PC-3 (cell line): ENCODE data around the gene ALX3. TPM values are rescaled to one million over a fixed set of nuclear protein-coding genes. Genes with fewer than 3 reads are reported as not detected.

Source experiments
- ATAC-seq: fragments of 200-7000 bp; cut with Tn5 transposase; 2 replicates; pipeline ENCODE4 v1.9.1; 2020; ENCODE audit warnings: mild to moderate bottlenecking, moderate library complexity
- BruUV-seq: library from RNA; stranded (reverse); fragments of 400-500 nt; replicated peaks from 2 replicates; lab custom pipeline; 2021; lab: Mats Ljungman, UMichigan
- CTCF ChIA-PET: fragments of 300-600 bp; sonication (Branson Sonifier 250); formaldehyde crosslinking; loops from one replicate; lab custom pipeline; 2022; ENCODE audit warnings: antibody characterized with exemption; lab: Charles Lee
- POLR2A ChIA-PET: fragments of 300-600 bp; sonication (Branson Sonifier 250); formaldehyde crosslinking; loops from one replicate; lab custom pipeline; 2022; ENCODE audit warnings: antibody characterized with exemption; ENCODE audit not compliant: unreplicated experiment; lab: Charles Lee
- DNase-seq: peaks from one replicate; pipeline ENCODE4 v3.0.0-alpha.2; 2015
- H2AFZ ChIP-seq: fragments of 300-600 bp; sonication (generic); 2 replicates; pipeline ENCODE4 v1.6.0; 2016; ENCODE audit warnings: antibody characterized with exemption, low read length
- H3F3A ChIP-seq: fragments of 300-600 bp; sonication (generic); one replicate; pipeline ENCODE4 v1.6.0; 2017; ENCODE audit warnings: antibody characterized with exemption, low read length, control low read depth, mild to moderate bottlenecking; ENCODE audit not compliant: unreplicated experiment
- H3K27ac ChIP-seq: fragments of 300-600 bp; sonication (generic); 2 replicates; pipeline ENCODE4 v1.5.1; 2016; ENCODE audit warnings: mild to moderate bottlenecking, low read length
- H3K27me3 ChIP-seq: fragments of 300-600 bp; sonication (generic); 2 replicates; pipeline ENCODE4 v1.6.1; 2016; ENCODE audit warnings: low read length, mixed read lengths
- H3K36me3 ChIP-seq: fragments of 300-600 bp; sonication (generic); 2 replicates; pipeline ENCODE4 v1.6.1; 2016; ENCODE audit warnings: low read depth, mixed run types, low read length, mixed read lengths
- H3K4me1 ChIP-seq: fragments of 300-600 bp; sonication (generic); 2 replicates; pipeline ENCODE4 v1.5.1; 2016; ENCODE audit warnings: low read length; ENCODE audit not compliant: insufficient read depth
- H3K4me2 ChIP-seq: fragments of 300-600 bp; sonication (generic); 2 replicates; pipeline ENCODE4 v1.6.0; 2016; ENCODE audit warnings: low read length
- H3K4me3 ChIP-seq: fragments of 300-600 bp; sonication (generic); 2 replicates; pipeline ENCODE4 v1.5.1; 2016; ENCODE audit warnings: mild to moderate bottlenecking, low read length, mixed read lengths
- H3K79me2 ChIP-seq: fragments of 300-600 bp; sonication (generic); 2 replicates; pipeline ENCODE4 v1.6.1; 2017; ENCODE audit warnings: low read length, mixed read lengths
- H3K9ac ChIP-seq: fragments of 300-600 bp; sonication (generic); 2 replicates; pipeline ENCODE4 v1.6.0; 2016; ENCODE audit warnings: mild to moderate bottlenecking, low read length
- H3K9me2 ChIP-seq: fragments of 300-600 bp; sonication (generic); replicated peaks from 2 replicates; pipeline ENCODE4 v1.6.1; 2016; ENCODE audit warnings: mixed run types, low read length, mixed read lengths
- H3K9me3 ChIP-seq: fragments of 300-600 bp; sonication (generic); 2 replicates; pipeline ENCODE4 v1.6.1; 2016; ENCODE audit warnings: low read length, mixed read lengths
- H4K20me1 ChIP-seq: fragments of 300-600 bp; sonication (generic); 2 replicates; pipeline ENCODE4 v1.6.1; 2016; ENCODE audit warnings: low read length, mixed read lengths
- CTCF ChIP-seq: fragments of 300-600 bp; sonication (generic); conservative IDR thresholded peaks from 2 replicates; pipeline ENCODE4 v1.5.1; 2017; ENCODE audit warnings: antibody characterized with exemption, low read depth, mild to moderate bottlenecking, low read length
- EZH2 ChIP-seq: fragments of 300-600 bp; sonication (generic); IDR thresholded peaks from one replicate; pipeline ENCODE4 v1.6.1; 2017; ENCODE audit warnings: antibody characterized with exemption, mild to moderate bottlenecking, low read length; ENCODE audit not compliant: unreplicated experiment
- EZH2phosphoT487 ChIP-seq: fragments of 300-600 bp; sonication (generic); IDR thresholded peaks from 2 replicates; pipeline ENCODE4 v1.6.1; 2018; ENCODE audit warnings: mild to moderate bottlenecking, antibody characterized with exemption, low read length, borderline replicate concordance
- intact Hi-C: fragments of 100-400 bp; cut with micrococcal nuclease; formaldehyde crosslinking; loops from 2 replicates; pipeline ENCODE4 v1.9.0; 2023
- total RNA-seq: library from RNA; depleted of rRNA; stranded (reverse); fragments of >200 nt; gene quantifications from 2 replicates; pipeline ENCODE4 v1.2.3, GENCODE V29; 2014

The ALX3 gene
- total RNA-seq, 1 experiment from 2014 or later = not detected

- ATAC-seq (no peak), DNase-seq (no peak)
- Histone ChIP-seq H3K4me3 (no peak overlapping the region), H3K9ac (no peak overlapping the region), H3K27ac (no peak overlapping the region), H3K9me3 (no peaks in the 10 kb centered on the region), H3K79me2 (no peaks in the 10 kb centered on the region), H3K4me2 (no peak overlapping the region), H4K20me1 (no peaks in the 10 kb centered on the region), H3K4me1 (no peaks in the 10 kb centered on the region), H3K36me3 (peaks cover 37% of the 10 kb centered on the region), H3F3A (no peaks in the 10 kb centered on the region), H3K9me2 (no peaks in the 10 kb centered on the region), H3K27me3 (no peaks in the 10 kb centered on the region), H2AFZ (no peak overlapping the region)
- no TSS peak for BruUV-seq
- CTCF ChIA-PET = no interaction called here
- TF ChIP-seq CTCF (no peak), EZH2phosphoT487 (no peak)
- intact Hi-C loops = no loop called here
- POLR2A ChIA-PET = no interaction called here
Measured at GRCh38 chr1:110059133-110059863, 11.2 kb downstream of the ALX3 start.

GRCh38 chr1:110058591-110058990, 11.9 kb downstream of the ALX3 start:
- BruUV-seq = no TSS peak
- intact Hi-C loops = no loop called here
- no peaks in the 10 kb centered on the region for H3K4me1 ChIP-seq
- no peak overlapping the region for H3K9ac ChIP-seq
- no peak overlapping the region for H3K27ac ChIP-seq
- CTCF ChIA-PET = no interaction called here
- TF ChIP-seq EZH2phosphoT487 (no peak), CTCF (no peak), EZH2 (no peak)
- H4K20me1 ChIP-seq = no peaks in the 10 kb centered on the region
- H3K36me3 ChIP-seq = peaks cover 44% of the 10 kb centered on the region
- H3K9me3 ChIP-seq = no peaks in the 10 kb centered on the region
- H3K27me3 ChIP-seq = no peaks in the 10 kb centered on the region
- no peaks in the 10 kb centered on the region for H3K79me2 ChIP-seq
- no peaks in the 10 kb centered on the region for H3K9me2 ChIP-seq
- DNase-seq (no peak), ATAC-seq (no peak)
- H3K4me3 ChIP-seq = no peak overlapping the region
- POLR2A ChIA-PET = no interaction called here
- H2AFZ ChIP-seq = no peak overlapping the region
- no peak overlapping the region for H3K4me2 ChIP-seq
- H3F3A ChIP-seq = no peaks in the 10 kb centered on the region

- no peak overlapping the region for H3K4me2 ChIP-seq
- no peaks in the 10 kb centered on the region for H3K27me3 ChIP-seq
- H3K27ac ChIP-seq = no peak overlapping the region
- no TSS peak for BruUV-seq
- H2AFZ ChIP-seq = no peak overlapping the region
- H3K4me3 ChIP-seq = no peak overlapping the region
- TF ChIP-seq CTCF (no peak), EZH2 (no peak), EZH2phosphoT487 (no peak)
- no peak overlapping the region for H3K9ac ChIP-seq
- no peaks in the 10 kb centered on the region for H3K79me2 ChIP-seq
- POLR2A ChIA-PET = no interaction called here
- H3F3A ChIP-seq = no peaks in the 10 kb centered on the region
- no peak for DNase-seq
- no peaks in the 10 kb centered on the region for H3K4me1 ChIP-seq
- H4K20me1 ChIP-seq = no peaks in the 10 kb centered on the region
- no peaks in the 10 kb centered on the region for H3K9me2 ChIP-seq
- no peaks in the 10 kb centered on the region for H3K9me3 ChIP-seq
- intact Hi-C loops = no loop called here
- CTCF ChIA-PET = no interaction called here
- H3K36me3 ChIP-seq = peaks cover 45% of the 10 kb centered on the region
- no peak for ATAC-seq
Measured at GRCh38 chr1:110057963-110058518, 12.4 kb downstream of the ALX3 start.
